GM19452 (cell line): Measurements from ENCODE around the gene ELF5.

Source experiments
- ATAC-seq: cut with Tn5 transposase; IDR thresholded peaks from one replicate; pipeline ENCODE4 v1.9.1; 2021; ENCODE audit not compliant: unreplicated experiment

ELF5 gene

DNA sequence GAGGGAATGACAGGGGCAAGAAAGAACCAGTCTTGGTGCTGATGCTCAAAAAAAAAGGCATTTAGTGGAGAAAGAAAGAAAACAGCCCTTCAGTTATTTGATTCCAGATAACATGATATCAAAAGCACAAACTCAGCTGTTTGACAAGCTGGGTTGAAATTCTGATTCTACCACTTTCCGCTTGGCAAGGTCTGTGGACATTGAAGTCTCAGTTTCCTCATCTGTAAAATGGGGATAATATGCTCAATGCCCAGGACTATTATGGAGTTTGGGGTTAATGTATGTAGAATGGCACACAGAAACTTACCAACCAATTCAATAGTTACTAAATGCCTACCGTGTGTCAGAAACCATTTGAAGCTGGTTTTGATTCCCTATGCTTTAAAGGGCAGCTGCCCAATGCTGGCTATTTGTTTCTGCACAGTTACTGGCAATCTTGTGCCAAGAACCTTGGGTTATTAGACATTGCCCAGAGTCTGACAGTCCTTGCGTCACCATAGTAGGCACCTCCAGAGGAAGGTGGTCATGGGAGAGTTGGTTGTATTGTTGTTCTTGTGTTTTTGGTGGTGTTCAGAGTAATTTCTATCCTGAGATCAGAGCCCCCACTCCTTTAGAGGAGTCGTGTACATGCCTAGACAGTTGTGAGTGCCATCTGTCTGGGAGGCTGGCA is 19.5 kb downstream of the ELF5 start:
- no peak for ATAC-seq

DNA sequence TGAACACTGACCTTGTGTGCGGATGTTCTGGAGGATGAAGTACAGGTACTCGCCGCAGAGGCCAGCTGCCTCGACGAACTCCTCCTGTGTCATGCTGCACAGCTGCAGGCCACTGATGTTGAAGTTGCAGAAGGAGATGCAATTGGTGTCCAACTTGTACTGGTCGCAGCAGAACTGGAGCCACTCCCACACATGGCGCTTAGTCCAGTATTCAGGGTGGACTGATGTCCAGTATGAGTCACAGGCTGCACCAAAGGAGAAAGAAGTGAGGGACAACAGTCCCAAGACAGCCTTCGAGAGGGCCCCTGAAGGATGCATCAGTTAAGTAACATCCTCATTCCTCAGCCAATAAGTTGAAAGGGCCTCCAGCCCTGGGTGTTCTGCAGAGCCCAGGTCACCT is 20.1 kb downstream of the ELF5 start:
- ATAC-seq = no peak

DNA sequence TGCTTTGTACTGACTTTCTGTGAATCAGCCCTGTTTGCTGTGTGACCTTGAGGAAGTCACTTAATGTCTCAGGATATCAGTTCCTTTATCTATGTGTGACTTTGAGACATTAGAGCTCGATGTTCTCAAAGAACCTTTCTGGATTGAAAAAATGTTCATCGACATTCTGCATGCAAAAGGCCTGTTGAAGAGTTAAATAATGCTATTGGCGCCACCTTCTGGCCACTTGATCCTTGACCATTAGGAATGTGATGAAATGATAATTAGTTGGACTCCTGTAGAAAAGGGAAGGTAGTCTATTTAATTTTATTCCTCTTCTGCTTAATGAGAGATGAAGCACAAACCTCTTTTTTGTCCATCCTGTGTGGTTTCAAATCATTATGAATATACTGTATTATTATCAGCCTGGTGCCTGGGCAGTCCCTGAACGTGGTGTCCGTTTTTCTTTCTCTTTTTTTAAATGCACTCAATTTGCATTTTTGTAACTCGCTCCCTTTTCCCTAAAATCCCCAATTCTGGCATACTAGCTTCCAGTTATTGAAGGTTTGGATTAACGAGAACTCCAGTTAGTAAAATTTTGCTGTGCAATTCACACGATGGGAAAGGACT is 20.7 kb downstream of the ELF5 start:
- no peak for ATAC-seq

DNA sequence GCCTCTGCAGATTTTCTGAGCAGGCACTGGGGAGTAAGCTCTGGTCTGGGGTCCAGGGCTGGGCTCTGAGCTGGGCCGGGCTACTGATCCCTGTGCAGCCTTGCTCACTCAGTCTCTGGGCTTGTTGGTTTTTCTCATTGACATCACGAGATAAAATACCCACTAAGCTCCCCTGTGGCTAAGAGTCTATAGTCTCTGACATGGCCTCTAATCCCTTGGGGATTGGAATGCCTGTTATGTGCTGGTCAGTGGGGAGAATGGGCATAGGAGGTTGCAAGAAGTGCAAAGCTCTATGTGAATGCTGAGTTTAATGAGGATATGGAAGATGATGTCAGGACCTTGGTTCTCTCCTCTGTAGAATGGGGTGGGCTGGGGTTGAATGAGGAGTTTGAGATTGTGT is 23.3 kb downstream of the ELF5 start:
- ATAC-seq = no peak

DNA sequence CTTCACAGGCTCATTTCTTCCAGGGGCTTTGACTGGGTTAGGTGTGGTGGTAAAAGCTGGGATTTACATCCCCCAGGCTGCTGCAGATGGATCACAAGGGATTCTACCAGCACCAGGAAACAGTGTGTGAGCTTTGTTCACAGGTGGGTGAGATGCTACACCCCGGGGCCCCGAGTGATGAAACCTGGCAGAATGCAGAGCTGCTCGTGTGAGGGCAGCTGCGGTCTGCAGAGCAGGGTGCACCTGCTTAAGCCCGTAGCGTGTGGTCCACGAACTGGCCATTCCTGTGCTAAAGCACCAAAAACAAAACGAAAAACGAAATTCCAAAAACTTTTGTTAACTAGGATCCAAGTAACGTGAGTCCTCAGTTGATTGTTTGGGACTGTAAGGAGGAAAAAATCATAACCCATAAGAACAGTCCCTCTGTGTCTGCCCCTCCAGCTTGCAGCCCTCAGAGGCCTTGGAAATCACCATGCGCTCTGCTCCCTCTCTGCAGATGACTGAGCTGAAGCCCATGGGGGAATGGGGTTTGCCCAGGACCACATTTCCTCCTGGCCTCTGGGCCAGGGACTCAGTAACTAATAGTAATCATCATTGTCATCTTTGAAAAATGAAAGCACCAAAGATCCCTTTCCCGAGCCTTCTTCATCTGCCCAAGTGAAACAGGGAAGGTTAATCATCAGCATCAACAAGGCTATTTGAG is 24.6 kb downstream of the ELF5 start:
- no peak for ATAC-seq

DNA sequence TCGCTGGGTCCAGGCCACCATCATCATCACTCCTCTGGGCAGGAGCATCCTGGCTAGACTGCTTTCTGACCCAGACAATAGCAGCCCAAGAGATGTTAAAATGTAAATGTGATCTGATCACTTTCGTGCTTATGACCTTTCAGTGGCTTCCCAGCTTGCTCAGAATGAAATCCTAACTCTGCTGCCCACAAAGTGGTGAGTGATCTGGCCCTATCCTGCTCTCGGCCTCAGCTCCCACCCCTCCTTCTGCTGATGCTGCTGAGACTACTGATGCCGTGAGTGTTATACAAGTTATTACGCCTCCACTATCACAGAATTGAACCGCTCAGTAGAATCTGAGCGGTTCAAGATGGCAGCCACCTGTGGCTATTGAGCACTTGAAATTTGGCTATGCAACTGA is 26.2 kb downstream of the ELF5 start:
- ATAC-seq = no peak

DNA sequence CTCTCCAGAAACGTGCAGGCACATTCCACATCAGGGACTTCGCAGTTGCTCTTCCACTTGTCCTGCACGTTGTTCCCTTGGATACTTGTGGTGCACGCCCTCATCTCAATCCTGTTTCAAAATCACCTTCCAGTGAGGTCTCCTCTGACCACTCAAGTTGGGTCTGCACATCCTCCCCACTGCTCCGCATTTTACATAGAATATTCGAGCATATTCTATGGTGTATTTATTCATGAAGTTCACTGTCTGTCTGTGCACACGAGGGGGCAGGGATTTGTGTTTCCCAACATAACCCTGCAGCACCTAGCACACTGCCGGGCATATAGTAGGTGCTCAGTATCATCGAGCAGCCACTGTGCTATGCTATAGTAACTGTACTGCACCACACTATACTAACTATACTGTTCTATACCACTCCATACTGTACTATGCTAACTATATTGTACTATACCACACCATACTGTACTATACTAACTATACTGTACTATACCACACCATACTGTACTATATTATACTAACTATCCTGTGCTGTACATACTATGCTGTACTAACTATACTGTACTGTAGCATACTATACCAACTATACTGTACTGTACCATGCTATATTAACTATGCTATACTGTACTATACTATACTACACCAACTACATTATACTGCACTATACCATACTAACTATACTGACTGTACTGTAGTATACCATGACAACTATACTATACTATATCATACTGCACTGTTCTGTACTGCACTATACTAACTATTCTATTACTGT is 30.3 kb downstream of the ELF5 start:
- ATAC-seq = no peak

DNA sequence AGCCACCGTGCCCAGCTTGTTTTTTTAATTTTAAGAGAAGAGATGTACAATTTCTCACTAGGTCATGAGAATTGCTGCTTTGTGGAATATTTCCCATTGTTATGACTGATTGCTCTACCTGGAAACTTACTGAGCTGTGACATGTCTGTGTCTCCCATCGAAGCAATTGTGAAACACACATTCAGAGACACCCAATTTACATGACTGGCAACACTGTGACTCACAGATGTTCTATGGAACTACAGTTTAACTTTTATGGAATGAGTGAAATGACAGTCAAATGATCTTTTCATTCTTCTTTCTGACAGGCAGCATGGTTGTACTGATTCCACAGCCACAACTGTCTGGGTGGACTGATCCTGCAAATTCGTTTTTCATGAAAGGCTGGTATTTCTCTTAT is 32.3 kb downstream of the ELF5 start:
- ATAC-seq = no peak

DNA sequence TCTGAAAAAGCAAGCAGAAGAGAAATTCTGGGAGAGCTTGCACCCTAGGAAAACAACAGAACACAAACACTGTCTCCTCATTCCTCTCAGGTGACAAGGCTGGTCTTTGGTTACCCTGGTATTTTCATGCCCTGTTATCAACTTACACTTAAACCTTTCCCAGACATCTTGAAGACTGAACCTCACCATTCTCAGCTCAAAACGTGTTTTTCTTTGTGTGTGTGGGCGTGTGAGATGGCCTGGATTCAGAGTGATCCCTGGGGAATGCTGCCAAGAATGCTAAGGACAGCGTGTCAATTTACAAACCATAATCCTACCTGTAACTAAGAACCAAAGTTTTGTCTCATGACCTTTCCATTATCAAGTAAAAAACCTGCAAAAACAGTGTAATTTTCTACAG is 33.3 kb downstream of the ELF5 start:
- ATAC-seq = no peak

DNA sequence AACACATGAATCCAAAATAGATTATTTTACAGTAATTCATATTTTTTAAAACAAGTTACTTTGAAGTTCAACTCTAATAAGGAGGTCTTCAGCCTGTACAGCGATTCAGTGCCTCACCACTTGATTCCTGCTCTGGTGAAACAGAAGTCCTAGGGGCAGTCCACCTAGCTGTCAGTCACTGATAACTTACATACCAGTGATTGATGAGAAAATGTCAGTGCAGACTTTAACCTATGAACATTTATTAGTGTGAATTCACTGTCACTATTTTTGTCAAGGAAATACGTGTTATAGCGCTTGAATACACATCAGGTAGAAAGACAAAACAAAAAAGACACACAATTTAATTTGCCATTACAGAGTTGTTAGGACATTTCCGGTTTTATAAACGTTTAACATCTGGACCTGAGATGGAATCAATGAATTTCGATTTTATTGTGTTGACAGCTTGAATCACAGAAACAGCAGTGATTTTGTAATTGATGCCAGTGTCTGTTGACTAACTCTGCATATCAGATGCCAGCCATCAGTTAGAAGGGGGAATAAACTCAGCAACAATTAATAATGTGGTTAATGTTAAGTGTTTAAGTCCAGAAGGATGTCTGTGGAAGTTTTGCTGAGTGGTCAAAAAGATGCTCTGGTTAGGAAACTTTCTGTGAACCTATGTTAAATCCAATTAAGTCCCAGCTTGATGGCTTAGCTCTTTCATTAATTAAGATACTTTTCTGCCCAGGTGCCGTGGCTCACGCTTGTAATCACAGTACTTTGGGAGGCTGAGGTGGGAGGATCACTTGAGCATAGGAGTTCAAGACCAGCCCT is 34.5 kb downstream of the ELF5 start:
- no peak for ATAC-seq

DNA sequence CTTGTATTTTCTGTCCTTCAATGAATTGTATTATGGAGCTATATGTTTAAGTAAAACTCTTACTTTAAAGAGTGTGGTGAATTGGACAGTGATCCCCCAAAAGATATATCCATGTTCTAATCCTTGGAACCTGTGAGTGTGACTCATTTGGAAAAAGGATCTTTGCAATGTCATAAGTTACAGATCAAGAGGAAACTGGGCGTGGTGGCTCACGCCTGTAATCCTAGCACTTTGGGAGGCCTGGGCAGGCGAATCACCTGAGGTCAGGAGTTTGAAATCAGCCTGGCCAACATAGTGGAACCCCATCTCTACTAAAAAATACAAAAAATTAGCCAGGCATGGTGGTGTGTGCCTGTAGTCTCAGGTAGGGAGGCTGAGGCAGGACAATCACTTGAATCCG is 36.7 kb downstream of the ELF5 start:
- ATAC-seq = no peak

DNA sequence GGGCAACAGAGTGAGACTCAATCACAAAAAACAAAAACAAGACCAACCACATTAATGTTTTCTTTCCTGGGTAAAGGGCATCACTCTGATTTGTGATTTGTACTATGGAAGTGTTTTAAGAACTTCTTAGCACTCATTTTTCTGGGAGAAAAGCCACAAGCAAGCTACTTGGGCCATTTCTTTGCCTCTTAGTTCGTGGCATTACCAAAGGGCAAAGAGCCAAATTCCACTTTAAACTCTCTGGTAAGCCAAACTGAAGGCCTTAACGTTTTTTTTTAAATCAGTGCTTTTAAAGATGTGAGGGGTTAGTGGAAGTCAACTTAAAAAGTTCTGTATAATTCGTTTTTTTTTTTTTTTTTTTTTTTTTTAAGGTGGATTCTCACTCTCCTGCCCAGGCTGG is 37.9 kb downstream of the ELF5 start:
- ATAC-seq = no peak

DNA sequence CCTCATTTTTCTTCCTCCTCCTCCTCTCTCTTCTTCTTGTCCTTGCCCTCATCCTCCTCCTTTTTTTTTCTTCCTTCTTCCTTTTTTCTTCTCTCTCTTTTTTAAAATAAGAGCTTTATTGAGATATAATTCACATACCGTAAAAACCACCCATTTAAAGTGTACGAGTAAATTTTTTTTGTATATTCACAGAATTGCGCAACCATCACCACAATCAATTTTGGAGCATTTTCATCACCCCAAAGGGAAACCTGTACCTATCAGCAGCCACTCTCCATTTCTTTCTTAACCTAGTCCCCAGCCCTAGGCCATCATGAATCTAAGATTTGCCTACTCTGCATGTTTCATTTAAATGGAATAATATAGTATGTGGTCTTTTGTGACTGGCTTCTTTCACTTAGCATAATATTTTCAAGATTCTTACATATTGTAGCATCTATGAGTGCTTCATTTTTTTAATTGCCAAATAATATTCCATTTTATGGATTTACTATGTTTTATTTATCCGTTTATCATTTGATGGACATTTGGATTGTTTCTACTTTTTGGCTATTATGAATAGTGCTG is 39.9 kb downstream of the ELF5 start:
- no peak for ATAC-seq

DNA sequence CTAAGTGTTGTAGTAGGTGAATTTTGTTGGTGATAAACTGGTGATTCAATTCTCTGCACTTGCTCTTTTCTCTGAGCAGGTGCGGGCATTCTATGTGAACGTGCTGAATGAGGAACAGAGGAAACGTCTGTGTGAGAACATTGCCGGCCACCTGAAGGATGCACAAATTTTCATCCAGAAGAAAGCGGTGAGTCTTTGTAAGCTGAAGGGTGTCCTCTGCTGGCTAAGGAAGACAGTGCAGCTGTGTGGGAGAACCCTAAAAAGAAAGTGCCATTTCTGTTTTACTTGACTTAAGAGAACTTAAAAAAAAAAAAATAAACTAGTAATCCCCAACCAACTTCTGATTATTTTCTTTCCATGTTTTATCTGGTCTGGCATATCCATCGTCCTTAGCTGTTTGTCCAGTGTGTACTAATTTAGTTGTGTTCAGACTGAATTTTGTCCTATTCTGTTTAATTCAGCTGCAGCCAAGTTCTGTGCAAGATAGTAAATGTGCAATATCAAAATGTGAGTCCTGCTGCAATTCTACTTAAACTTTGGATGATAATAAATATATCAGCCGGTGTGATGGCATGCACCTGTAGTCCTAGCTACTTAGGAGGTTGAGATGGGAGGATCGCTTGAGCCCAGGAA is 45.3 kb downstream of the ELF5 start:
- ATAC-seq = no peak

DNA sequence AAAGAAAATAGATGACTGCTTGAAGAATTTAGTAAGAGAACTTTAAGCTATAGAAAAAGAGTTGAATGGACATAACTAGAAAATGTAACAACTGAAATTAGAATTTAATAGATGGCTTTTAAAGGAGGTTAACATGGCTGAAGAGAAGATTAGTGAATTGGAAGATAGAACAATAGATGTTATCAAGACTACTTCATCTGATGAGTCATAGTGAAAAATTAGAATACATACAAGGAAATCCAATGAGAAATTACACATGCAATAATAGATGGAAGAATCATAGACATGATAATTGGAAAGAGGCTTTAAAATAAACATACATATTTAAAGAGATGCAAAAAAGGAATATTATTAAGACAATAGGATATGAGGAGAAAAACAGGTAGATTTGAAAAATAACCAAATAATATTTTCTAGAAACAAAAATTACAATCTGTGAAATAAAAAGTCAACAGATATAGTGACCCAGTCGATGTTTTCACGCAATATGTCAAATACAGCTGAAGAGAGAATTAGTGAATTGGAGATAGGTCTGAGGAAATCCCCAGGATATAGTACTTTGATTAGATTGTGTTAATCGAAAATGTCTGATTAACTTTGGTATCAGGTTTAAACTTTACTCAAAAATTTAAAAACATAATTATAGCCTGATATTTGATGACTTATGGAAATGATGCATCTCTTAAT is 46.6 kb downstream of the ELF5 start:
- ATAC-seq = no peak

DNA sequence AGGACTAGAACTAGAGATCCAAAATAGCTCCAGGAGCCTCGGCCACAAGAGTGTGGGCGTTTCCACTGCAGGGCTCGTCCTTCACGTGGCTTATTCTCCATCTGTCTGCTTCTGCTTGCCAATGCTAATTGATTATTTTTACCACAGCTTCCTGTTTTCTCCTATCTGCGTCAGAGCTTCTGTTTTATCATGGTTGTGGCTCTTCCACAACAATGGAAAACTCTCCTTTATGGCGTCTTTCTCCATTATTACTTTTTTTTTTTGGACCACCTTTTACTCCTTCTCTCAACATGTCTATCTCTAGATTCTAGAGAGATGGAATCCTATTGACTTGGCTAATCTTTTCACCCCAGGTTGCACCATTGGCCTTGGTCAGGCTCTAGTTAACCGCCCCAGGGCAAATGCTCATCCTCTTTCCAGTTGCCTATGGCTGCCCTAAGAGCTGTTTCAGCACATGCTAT is 49.0 kb downstream of the ELF5 start:
- no peak for ATAC-seq

DNA sequence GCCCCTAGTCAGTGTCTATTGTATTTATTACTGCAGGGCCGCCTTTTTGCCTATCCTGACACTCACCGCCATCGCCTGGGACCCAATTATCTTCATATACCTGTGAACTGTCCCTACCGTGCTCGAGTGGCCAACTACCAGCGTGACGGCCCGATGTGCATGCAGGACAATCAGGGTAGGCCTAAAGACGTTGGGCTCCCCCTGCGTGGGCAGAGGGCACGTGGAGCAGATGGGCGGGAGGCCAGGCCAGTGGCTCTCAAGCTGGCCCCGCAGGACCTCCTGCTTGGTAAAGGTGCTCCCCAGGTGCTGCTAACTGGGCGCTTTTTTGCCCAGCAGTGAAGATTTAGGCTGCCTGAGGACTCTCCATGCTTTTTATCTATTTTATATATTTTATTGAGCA is 52.4 kb downstream of the ELF5 start:
- ATAC-seq = no peak

DNA sequence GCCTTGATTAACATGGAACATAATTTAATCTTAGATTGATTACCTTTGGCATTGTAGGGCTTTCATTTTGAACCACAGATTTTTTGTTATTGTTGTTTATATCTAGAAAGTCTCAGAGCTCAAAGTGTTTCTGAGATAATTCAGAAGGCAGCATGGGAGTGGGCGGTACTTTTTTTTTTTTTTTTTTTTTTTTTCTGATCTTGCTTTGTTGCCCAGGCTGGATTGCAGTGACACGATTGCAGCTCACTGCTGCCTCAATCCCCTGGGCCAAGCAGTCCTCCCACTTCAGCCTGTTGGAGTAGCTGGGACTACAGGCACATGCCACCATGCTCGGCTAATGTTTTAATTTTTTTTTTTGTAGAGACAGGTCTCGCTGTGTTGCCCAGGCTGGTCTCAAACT is 53.3 kb downstream of the ELF5 start:
- no peak for ATAC-seq

DNA sequence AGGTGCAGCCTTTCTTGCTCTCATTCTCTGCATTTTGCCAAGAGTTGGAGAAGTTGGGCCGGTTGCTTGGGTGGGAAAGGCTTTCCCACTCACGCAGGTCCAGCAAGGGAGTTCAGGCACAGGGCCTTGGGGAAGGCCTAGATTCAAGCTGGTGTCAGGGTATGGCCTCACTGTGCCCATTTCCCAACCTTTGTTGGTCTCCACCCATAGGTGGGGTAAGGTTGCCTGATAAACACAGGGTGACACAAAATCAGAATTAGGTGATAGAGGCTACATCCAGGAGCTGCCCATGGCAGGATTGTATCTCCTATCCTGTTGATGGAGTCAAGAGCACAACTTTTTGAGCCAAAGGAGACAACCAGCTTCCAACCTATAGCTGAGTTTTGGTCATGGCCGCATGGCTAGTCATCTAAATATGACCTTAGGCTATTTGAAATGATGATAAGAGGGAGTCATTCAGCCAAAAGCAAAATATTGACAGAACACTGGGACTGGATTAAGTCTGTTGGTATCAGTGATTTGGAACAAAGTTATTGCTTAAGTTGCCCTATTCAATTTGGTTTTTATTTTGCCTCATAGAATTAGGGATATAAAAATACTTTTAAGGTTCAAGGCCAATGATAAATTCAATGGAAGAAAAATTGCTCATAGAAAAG is 54.0 kb downstream of the ELF5 start:
- no peak for ATAC-seq
